WTC11 (cell line): ENCODE results near the gene MIER3. TPM values are rescaled to one million over a fixed set of nuclear protein-coding genes. Genes with fewer than 3 reads are reported as not detected.

Experiments used
- ATAC-seq: fragments of 200-7000 bp; cut with Tn5 transposase; 2 replicates; pipeline ENCODE4 v1.10.0; 2021; ENCODE audit warnings: mild to moderate bottlenecking, moderate library complexity
- CTCF ChIA-PET: fragments of 300-600 bp; sonication (Branson Sonifier 250); formaldehyde crosslinking; loops from one replicate; lab custom pipeline; 2021; ENCODE audit warnings: antibody characterized with exemption; lab: Charles Lee
- POLR2A ChIA-PET: fragments of 350-600 bp; sonication (Branson Sonifier 250); formaldehyde crosslinking; loops from one replicate; lab custom pipeline; 2021; ENCODE audit warnings: antibody characterized with exemption; lab: Charles Lee
- DNase-seq: peaks from one replicate; pipeline ENCODE4 v3.0.0; 2021; ENCODE audit warnings: low spot score
- H3K27ac Mint-ChIP-seq: 2 replicates; pipeline ENCODE4 v1.8.0; 2021; ENCODE audit warnings: mixed read lengths
- H3K27me3 Mint-ChIP-seq: 2 replicates; pipeline ENCODE4 v1.8.0; 2021; ENCODE audit warnings: low read depth, mild to moderate bottlenecking, moderate library complexity, mixed read lengths
- H3K36me3 Mint-ChIP-seq: 2 replicates; pipeline ENCODE4 v1.8.0; 2021; ENCODE audit warnings: mixed read lengths
- H3K4me1 Mint-ChIP-seq: 2 replicates; pipeline ENCODE4 v1.8.0; 2022; ENCODE audit warnings: mixed read lengths
- H3K4me3 Mint-ChIP-seq: 2 replicates; pipeline ENCODE4 v1.8.0; 2021; ENCODE audit warnings: mild to moderate bottlenecking, moderate library complexity, mixed read lengths
- H3K9me3 Mint-ChIP-seq: 2 replicates; pipeline ENCODE4 v1.8.0; 2021; ENCODE audit warnings: mixed read lengths
- ARID4B ChIP-seq: sonication (generic); formaldehyde crosslinking; IDR thresholded peaks from 2 replicates; pipeline ENCODE4 v1.8.0; 2023; ENCODE audit warnings: missing genetic modification reagents, mild to moderate bottlenecking, borderline replicate concordance
- CDX4 ChIP-seq: fragments of 250-450 bp; sonication (Bioruptor Pico); IDR thresholded peaks from 2 replicates; pipeline ENCODE4 v1.9.0; 2021; ENCODE audit warnings: moderate library complexity, mild to moderate bottlenecking, inconsistent platforms, borderline replicate concordance
- CTCF ChIP-seq: fragments of 200-600 bp; IDR thresholded peaks from 2 replicates; pipeline ENCODE4 v1.8.0; 2022; ENCODE audit warnings: antibody characterized with exemption
- ELF4 ChIP-seq: sonication (generic); formaldehyde crosslinking; IDR thresholded peaks from 2 replicates; pipeline ENCODE4 v1.8.1; 2022; ENCODE audit warnings: low read depth, mild to moderate bottlenecking, moderate library complexity, missing genetic modification reagents
- GABPB1 ChIP-seq: sonication (generic); formaldehyde crosslinking; IDR thresholded peaks from 2 replicates; pipeline ENCODE4 v1.8.1; 2023; ENCODE audit warnings: mild to moderate bottlenecking, missing genetic modification reagents
- MAX ChIP-seq: sonication (generic); formaldehyde crosslinking; IDR thresholded peaks from 2 replicates; pipeline ENCODE4 v1.8.0; 2022; ENCODE audit warnings: mild to moderate bottlenecking, missing genetic modification reagents
- NR1H2 ChIP-seq: sonication (generic); formaldehyde crosslinking; IDR thresholded peaks from 2 replicates; pipeline ENCODE4 v1.9.0; 2021; ENCODE audit warnings: mild to moderate bottlenecking, moderate library complexity, missing genetic modification reagents
- PRDM15 ChIP-seq: sonication (generic); formaldehyde crosslinking; IDR thresholded peaks from 2 replicates; pipeline ENCODE4 v1.8.0; 2022; ENCODE audit warnings: missing genetic modification reagents
- SMAD4 ChIP-seq: sonication (generic); formaldehyde crosslinking; IDR thresholded peaks from 2 replicates; pipeline ENCODE4 v1.8.0; 2022; ENCODE audit warnings: mild to moderate bottlenecking, missing genetic modification reagents
- SP1 ChIP-seq: sonication (generic); formaldehyde crosslinking; conservative IDR thresholded peaks from 2 replicates; pipeline ENCODE4 v1.8.1; 2022; ENCODE audit warnings: missing genetic modification reagents
- USF2 ChIP-seq: sonication (generic); formaldehyde crosslinking; IDR thresholded peaks from 2 replicates; pipeline ENCODE4 v1.8.1; 2023; ENCODE audit warnings: mild to moderate bottlenecking, missing genetic modification reagents, moderate library complexity
- ZBTB43 ChIP-seq: sonication (generic); formaldehyde crosslinking; IDR thresholded peaks from 2 replicates; pipeline ENCODE4 v1.8.1; 2023; ENCODE audit warnings: mild to moderate bottlenecking, missing genetic modification reagents
- ZNF317 ChIP-seq: sonication (generic); formaldehyde crosslinking; IDR thresholded peaks from 2 replicates; pipeline ENCODE4 v1.8.1; 2023; ENCODE audit warnings: low read depth, mild to moderate bottlenecking, moderate library complexity, missing genetic modification reagents, borderline replicate concordance
- ZNF423 ChIP-seq: fragments of 250-450 bp; sonication (Bioruptor Pico); IDR thresholded peaks from 2 replicates; pipeline ENCODE4 v2.1.2; 2022; ENCODE audit warnings: mild to moderate bottlenecking, moderate library complexity
- total RNA-seq: library from RNA; stranded (reverse); gene quantifications from 3 replicates; pipeline ENCODE4 v1.2.3, GENCODE V29; 2021

MIER3 gene
- total RNA-seq, 1 experiment from 2014 or later: 27.8 TPM

- Mint-ChIP-seq H3K9me3 (no peaks in the 10 kb centered on the region), H3K4me3 (no peak overlapping the region), H3K36me3 (no peaks in the 10 kb centered on the region), H3K27ac (no peak overlapping the region), H3K27me3 (no peaks in the 10 kb centered on the region), H3K4me1 (no peaks in the 10 kb centered on the region)
- DNase-seq: no peak
- CTCF ChIA-PET: interaction anchor here (1.3 kb wide), 1 partner anchor 10 kb away, joined by 3 read pairs; no protein-coding TSS in a partner anchor
- TF ChIP-seq USF2 (no peak), SP1 (CRISPR knock-in tag) (no peak), MAX (CRISPR knock-in tag) (no peak), PRDM15 (CRISPR knock-in tag) (no peak), ZNF423 (no peak), GABPB1 (CRISPR knock-in tag) (no peak), CTCF (no peak), ARID4B (no peak), SMAD4 (CRISPR knock-in tag) (no peak), CDX4 (CRISPR knock-in tag) (no peak), ZNF317 (CRISPR knock-in tag) (no peak), NR1H2 (CRISPR knock-in tag) (no peak), ELF4 (CRISPR knock-in tag) (no peak), ZBTB43 (CRISPR knock-in tag) (no peak)
- no peak for ATAC-seq
- POLR2A ChIA-PET: no interaction called here
Measured at GRCh38 chr5:56985936-56986625, 34.2 kb upstream of the MIER3 start.
